HEK293 (cell line): ENCODE results near the gene MASP2.

Source experiments
- CTCF ChIA-PET: fragments of 350-600 bp; formaldehyde crosslinking; extraction: SDS; loops from one replicate; lab custom pipeline; 2021; ENCODE audit warnings: antibody characterized with exemption; lab: Yijun Ruan, JAX
- POLR2A ChIA-PET: fragments of 300-600 bp; formaldehyde crosslinking; extraction: SDS; loops from one replicate; lab custom pipeline; 2020; ENCODE audit warnings: antibody characterized with exemption, inconsistent platforms; lab: Yijun Ruan, JAX
- H3K27ac ChIP-seq: fragments of 200-500 bp; sonication (Bioruptor generic); 2 replicates; pipeline ENCODE4 v1.5.1; 2014; ENCODE audit warnings: low read depth, low read length, control low read depth, inconsistent platforms; ENCODE audit errors: extremely low read depth
- H3K36me3 ChIP-seq, 2 experiments: fragments of 200-500 bp in 1 of 2; sonication (Bioruptor generic) in 1 of 2; 1 replicate in 1 of 2; 2 replicates in 1 of 2; pipeline ENCODE4 v1.5.1; 2014 to 2017; ENCODE audit warnings: inconsistent platforms in 2 of 2, low read length in 2 of 2; ENCODE audit not compliant: control insufficient read depth in 2 of 2, insufficient read depth in 1 of 2
- H3K4me1 ChIP-seq: fragments of 200-500 bp; sonication (Bioruptor generic); 2 replicates; pipeline ENCODE4 v1.5.1; 2014; ENCODE audit warnings: mild to moderate bottlenecking, low read length, inconsistent platforms; ENCODE audit not compliant: control insufficient read depth, insufficient read depth
- H3K4me3 ChIP-seq: 2 replicates; pipeline ENCODE4 v1.5.1; 2011; ENCODE audit warnings: low read depth, mild to moderate bottlenecking, control low read depth, low read length, moderate library complexity
- H3K9me3 ChIP-seq: fragments of 200-500 bp; sonication (Bioruptor generic); 2 replicates; pipeline ENCODE4 v1.5.1; 2014; ENCODE audit warnings: low read depth, low read length, inconsistent platforms; ENCODE audit not compliant: control insufficient read depth, insufficient read depth
- CTCF ChIP-seq: fragments of 450-650 bp; formaldehyde crosslinking; IDR thresholded peaks from 2 replicates; pipeline ENCODE4 v1.5.1; 2016; ENCODE audit warnings: missing biosample characterization, missing genetic modification characterization
- GFI1B ChIP-seq: fragments of 450-650 bp; formaldehyde crosslinking; IDR thresholded peaks from 2 replicates; pipeline ENCODE4 v1.5.1; 2016; ENCODE audit warnings: missing biosample characterization, missing genetic modification characterization
- KLF16 ChIP-seq: fragments of 450-650 bp; formaldehyde crosslinking; IDR thresholded peaks from 2 replicates; pipeline ENCODE4 v1.5.1; 2017; ENCODE audit warnings: missing biosample characterization, missing genetic modification characterization
- MYNN ChIP-seq: fragments of 450-650 bp; formaldehyde crosslinking; IDR thresholded peaks from 2 replicates; pipeline ENCODE4 v1.5.1; 2016; ENCODE audit warnings: missing biosample characterization, missing genetic modification characterization, borderline replicate concordance
- PRDM6 ChIP-seq: fragments of 450-650 bp; formaldehyde crosslinking; IDR thresholded peaks from 2 replicates; pipeline ENCODE4 v1.5.1; 2017; ENCODE audit warnings: missing biosample characterization, missing genetic modification characterization
- ZBTB17 ChIP-seq: fragments of 450-650 bp; formaldehyde crosslinking; IDR thresholded peaks from 2 replicates; pipeline ENCODE4 v1.5.1; 2016; ENCODE audit warnings: missing biosample characterization, missing genetic modification characterization
- ZBTB48 ChIP-seq: fragments of 450-650 bp; formaldehyde crosslinking; IDR thresholded peaks from 2 replicates; pipeline ENCODE4 v1.5.1; 2016; ENCODE audit warnings: missing biosample characterization, missing genetic modification characterization
- ZFHX2 ChIP-seq: fragments of 450-650 bp; formaldehyde crosslinking; conservative IDR thresholded peaks from 2 replicates; pipeline ENCODE4 v1.5.1; 2016; ENCODE audit warnings: missing biosample characterization, missing genetic modification characterization
- ZNF184 ChIP-seq: fragments of 450-650 bp; IDR thresholded peaks from 2 replicates; pipeline ENCODE4 v1.5.1; 2018; ENCODE audit warnings: missing biosample characterization, mild to moderate bottlenecking, missing genetic modification characterization
- ZNF248 ChIP-seq: fragments of 450-650 bp; formaldehyde crosslinking; IDR thresholded peaks from 2 replicates; pipeline ENCODE4 v1.5.1; 2017; ENCODE audit warnings: missing biosample characterization, missing genetic modification characterization
- ZNF266 ChIP-seq: fragments of 450-650 bp; formaldehyde crosslinking; IDR thresholded peaks from 2 replicates; pipeline ENCODE4 v1.5.1; 2016; ENCODE audit warnings: missing biosample characterization, missing genetic modification characterization, low read depth
- ZNF335 ChIP-seq: fragments of 450-650 bp; formaldehyde crosslinking; conservative IDR thresholded peaks from 2 replicates; pipeline ENCODE4 v1.5.1; 2016; ENCODE audit warnings: missing biosample characterization, missing genetic modification characterization
- ZNF391 ChIP-seq: fragments of 450-650 bp; formaldehyde crosslinking; IDR thresholded peaks from 2 replicates; pipeline ENCODE4 v1.5.1; 2016; ENCODE audit warnings: low read depth, missing biosample characterization, missing genetic modification characterization, borderline replicate concordance
- ZNF529 ChIP-seq: fragments of 450-650 bp; formaldehyde crosslinking; IDR thresholded peaks from 2 replicates; pipeline ENCODE4 v1.5.1; 2017; ENCODE audit warnings: missing genetic modification characterization, missing biosample characterization; ENCODE audit not compliant: insufficient replicate concordance
- ZNF549 ChIP-seq: fragments of 450-650 bp; IDR thresholded peaks from 2 replicates; pipeline ENCODE4 v1.5.1; 2018; ENCODE audit warnings: missing biosample characterization, missing genetic modification characterization, mild to moderate bottlenecking, inconsistent platforms, moderate library complexity
- ZNF600 ChIP-seq: fragments of 450-650 bp; formaldehyde crosslinking; IDR thresholded peaks from 2 replicates; pipeline ENCODE4 v1.5.1; 2016; ENCODE audit warnings: missing biosample characterization, missing genetic modification characterization
- ZNF776 ChIP-seq: fragments of 450-650 bp; formaldehyde crosslinking; IDR thresholded peaks from 2 replicates; pipeline ENCODE4 v1.5.0; 2017; ENCODE audit warnings: missing biosample characterization, missing genetic modification characterization, borderline replicate concordance
- ZNF843 ChIP-seq: fragments of 450-650 bp; formaldehyde crosslinking; IDR thresholded peaks from 2 replicates; pipeline ENCODE4 v1.5.1; 2016; ENCODE audit warnings: missing biosample characterization, missing genetic modification characterization
- TF ChIP-seq, protein P1 (sequence below): fragments of 450-650 bp; IDR thresholded peaks from 2 replicates; pipeline ENCODE4 v1.5.1; 2018; ENCODE audit warnings: missing biosample characterization, mild to moderate bottlenecking, missing genetic modification characterization
- TF ChIP-seq, protein P2 (sequence below): fragments of 450-650 bp; formaldehyde crosslinking; IDR thresholded peaks from 2 replicates; pipeline ENCODE4 v1.5.1; 2016; ENCODE audit warnings: missing biosample characterization, missing genetic modification characterization
- TF ChIP-seq, protein P3 (sequence below): fragments of 450-650 bp; formaldehyde crosslinking; IDR thresholded peaks from 2 replicates; pipeline ENCODE4 v1.5.1; 2017; ENCODE audit warnings: missing biosample characterization, missing genetic modification characterization
- TF ChIP-seq, protein P4 (sequence below): fragments of 450-650 bp; formaldehyde crosslinking; IDR thresholded peaks from 2 replicates; pipeline ENCODE4 v1.5.1; 2016; ENCODE audit warnings: missing biosample characterization, missing genetic modification characterization
- TF ChIP-seq, protein P5 (sequence below): fragments of 450-650 bp; formaldehyde crosslinking; IDR thresholded peaks from 2 replicates; pipeline ENCODE4; 2016; ENCODE audit warnings: missing biosample characterization, missing genetic modification characterization

The MASP2 gene

DNA sequence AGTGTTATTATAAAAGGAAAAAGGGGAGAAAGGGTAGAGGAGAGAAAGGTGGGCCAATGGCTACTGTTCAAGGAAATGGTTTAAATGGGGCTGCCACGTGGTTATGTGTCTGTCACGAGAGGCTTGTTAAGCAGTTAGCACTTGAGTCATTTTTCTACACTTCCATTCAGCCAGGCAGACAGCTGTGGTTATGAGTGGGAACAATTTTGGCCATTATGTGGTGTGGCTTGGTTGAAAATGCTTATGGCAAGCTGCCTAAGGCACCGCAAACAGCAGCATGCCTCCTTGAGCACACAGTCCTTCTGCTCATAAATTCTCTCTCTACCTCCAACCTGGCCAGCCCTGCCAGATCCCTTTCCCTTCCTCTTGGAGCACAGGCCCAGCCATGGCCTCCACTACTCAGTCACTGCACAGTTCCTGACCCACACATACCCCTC lies 15.9 kb upstream of the MASP2 start (continued):
- TF ChIP-seq, protein P1, sequence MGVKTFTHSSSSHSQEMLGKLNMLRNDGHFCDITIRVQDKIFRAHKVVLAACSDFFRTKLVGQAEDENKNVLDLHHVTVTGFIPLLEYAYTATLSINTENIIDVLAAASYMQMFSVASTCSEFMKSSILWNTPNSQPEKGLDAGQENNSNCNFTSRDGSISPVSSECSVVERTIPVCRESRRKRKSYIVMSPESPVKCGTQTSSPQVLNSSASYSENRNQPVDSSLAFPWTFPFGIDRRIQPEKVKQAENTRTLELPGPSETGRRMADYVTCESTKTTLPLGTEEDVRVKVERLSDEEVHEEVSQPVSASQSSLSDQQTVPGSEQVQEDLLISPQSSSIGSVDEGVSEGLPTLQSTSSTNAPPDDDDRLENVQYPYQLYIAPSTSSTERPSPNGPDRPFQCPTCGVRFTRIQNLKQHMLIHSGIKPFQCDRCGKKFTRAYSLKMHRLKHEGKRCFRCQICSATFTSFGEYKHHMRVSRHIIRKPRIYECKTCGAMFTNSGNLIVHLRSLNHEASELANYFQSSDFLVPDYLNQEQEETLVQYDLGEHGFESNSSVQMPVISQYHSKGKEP (tag by site-specific recombination), result no peak
- TF ChIP-seq ZNF266, result no peak
- no peak for TF ChIP-seq ZNF843 (tag by site-specific recombination)
- TF ChIP-seq KLF16 (tag by site-specific recombination), result no peak
- TF ChIP-seq ZNF184 (tag by site-specific recombination), result no peak
- no peak for TF ChIP-seq ZFHX2 (tag by site-specific recombination)

DNA sequence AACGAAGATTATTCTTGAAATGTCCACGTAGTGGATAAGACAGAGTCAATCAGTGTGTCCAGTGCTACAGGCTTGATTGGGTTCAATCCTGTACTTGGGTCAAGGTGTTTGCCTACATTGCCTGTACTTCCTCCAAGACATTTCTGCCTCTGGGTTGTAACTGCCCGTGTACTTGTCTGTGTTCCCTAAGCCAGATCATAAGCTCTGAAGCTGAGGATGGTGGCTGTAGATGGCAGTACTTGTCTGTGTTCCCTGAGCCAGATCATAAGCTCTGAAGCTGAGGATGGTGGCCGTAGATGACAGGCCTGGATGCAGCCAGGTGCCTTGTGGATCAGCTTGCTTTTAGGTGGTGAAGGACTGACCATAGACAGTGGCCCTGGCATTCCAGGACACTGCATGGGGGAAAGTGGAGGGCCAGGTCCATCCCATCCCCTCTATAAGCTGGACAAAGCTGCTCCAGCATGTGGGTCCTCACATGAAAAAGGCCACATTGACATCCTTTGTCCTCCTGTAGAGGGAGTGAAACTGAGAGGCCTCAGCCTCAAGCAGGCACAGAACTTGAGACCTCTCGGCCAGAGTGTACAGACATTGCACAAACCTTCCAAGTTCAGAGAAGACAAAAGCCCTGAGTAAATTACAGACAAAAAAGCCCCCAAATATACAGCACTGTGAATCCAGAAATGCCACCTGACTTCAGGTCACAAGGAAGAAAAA lies 14.8 kb upstream of the MASP2 start:
- ChIA-PET CTCF (interaction anchor here (0.5 to 5.0 kb wide), 3 partner anchors 24 to 562 kb away, joined by 3 to 43 read pairs (median 4); no protein-coding TSS in a partner anchor), POLR2A (interaction anchor here (0.6 to 2.6 kb wide), 3 partner anchors 9 to 38 kb away, joined by 4 to 12 read pairs (median 4); partner anchors contain the start of gene EXOSC10)

More for the DNA sequence above, 14.8 kb upstream of the MASP2 start:
- TF ChIP-seq ZNF549 (no peak), ZNF266 (no peak), ZNF335 (tag by site-specific recombination) (peak; percentile 47; the same call in 1 of the 2 replicates), ZBTB17 (tag by site-specific recombination) (peak; percentile 39; the same call in 1 of the 2 replicates), ZNF600 (tag by site-specific recombination) (0 out of 2 replicates have a peak, but pooled peaks have one; percentile 38), PRDM6 (tag by site-specific recombination) (no peak), GFI1B (tag by site-specific recombination) (no peak), ZBTB48 (tag by site-specific recombination) (peak; percentile 64), ZNF391 (tag by site-specific recombination) (no peak), ZNF776 (tag by site-specific recombination) (no peak), CTCF (tag by site-specific recombination) (0 out of 2 replicates have a peak, but pooled peaks have one; percentile 36), ZNF248 (tag by site-specific recombination) (no peak), MYNN (tag by site-specific recombination) (no peak), ZNF529 (tag by site-specific recombination) (no peak)
- TF ChIP-seq, protein P2, sequence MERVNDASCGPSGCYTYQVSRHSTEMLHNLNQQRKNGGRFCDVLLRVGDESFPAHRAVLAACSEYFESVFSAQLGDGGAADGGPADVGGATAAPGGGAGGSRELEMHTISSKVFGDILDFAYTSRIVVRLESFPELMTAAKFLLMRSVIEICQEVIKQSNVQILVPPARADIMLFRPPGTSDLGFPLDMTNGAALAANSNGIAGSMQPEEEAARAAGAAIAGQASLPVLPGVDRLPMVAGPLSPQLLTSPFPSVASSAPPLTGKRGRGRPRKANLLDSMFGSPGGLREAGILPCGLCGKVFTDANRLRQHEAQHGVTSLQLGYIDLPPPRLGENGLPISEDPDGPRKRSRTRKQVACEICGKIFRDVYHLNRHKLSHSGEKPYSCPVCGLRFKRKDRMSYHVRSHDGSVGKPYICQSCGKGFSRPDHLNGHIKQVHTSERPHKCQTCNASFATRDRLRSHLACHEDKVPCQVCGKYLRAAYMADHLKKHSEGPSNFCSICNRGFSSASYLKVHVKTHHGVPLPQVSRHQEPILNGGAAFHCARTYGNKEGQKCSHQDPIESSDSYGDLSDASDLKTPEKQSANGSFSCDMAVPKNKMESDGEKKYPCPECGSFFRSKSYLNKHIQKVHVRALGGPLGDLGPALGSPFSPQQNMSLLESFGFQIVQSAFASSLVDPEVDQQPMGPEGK (tag by site-specific recombination), result no peak
- TF ChIP-seq, protein P3, sequence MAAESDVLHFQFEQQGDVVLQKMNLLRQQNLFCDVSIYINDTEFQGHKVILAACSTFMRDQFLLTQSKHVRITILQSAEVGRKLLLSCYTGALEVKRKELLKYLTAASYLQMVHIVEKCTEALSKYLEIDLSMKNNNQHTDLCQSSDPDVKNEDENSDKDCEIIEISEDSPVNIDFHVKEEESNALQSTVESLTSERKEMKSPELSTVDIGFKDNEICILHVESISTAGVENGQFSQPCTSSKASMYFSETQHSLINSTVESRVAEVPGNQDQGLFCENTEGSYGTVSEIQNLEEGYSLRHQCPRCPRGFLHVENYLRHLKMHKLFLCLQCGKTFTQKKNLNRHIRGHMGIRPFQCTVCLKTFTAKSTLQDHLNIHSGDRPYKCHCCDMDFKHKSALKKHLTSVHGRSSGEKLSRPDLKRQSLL (tag by site-specific recombination), result no peak
- TF ChIP-seq, protein P4, sequence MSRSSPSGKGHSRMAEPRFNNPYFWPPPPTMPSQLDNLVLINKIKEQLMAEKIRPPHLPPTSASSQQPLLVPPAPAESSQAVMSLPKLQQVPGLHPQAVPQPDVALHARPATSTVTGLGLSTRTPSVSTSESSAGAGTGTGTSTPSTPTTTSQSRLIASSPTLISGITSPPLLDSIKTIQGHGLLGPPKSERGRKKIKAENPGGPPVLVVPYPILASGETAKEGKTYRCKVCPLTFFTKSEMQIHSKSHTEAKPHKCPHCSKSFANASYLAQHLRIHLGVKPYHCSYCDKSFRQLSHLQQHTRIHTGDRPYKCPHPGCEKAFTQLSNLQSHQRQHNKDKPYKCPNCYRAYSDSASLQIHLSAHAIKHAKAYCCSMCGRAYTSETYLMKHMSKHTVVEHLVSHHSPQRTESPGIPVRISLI (tag by site-specific recombination), result no peak
- TF ChIP-seq, protein P5, sequence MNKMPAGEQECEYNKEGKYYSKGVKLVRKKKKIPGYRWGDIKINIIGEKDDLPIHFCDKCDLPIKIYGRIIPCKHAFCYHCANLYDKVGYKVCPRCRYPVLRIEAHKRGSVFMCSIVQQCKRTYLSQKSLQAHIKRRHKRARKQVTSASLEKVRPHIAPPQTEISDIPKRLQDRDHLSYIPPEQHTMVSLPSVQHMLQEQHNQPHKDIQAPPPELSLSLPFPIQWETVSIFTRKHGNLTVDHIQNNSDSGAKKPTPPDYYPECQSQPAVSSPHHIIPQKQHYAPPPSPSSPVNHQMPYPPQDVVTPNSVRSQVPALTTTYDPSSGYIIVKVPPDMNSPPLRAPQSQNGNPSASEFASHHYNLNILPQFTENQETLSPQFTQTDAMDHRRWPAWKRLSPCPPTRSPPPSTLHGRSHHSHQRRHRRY, result no peak
- H3K4me3 ChIP-seq, result no peak overlapping the region
- no peak overlapping the region for H3K27ac ChIP-seq
- no peaks in the 10 kb centered on the region for H3K4me1 ChIP-seq
- no peaks in the 10 kb centered on the region for H3K9me3 ChIP-seq
- H3K36me3 ChIP-seq, result peaks cover 29 to 65% of the 10 kb centered on the region in 2 experiments
